H1 (cell line): ENCODE measurements around the gene SLC35E3. TPM values are rescaled to one million over a fixed set of nuclear protein-coding genes. Genes with fewer than 3 reads are reported as not detected.

Experiments
- CTCF ChIA-PET: fragments of 300-600 bp; sonication (Branson Sonifier 250); formaldehyde crosslinking; loops from one replicate; lab custom pipeline; 2021; ENCODE audit not compliant: partially characterized antibody; lab: Charles Lee
- POLR2A ChIA-PET: fragments of 300-600 bp; sonication (Branson Sonifier 250); formaldehyde crosslinking; loops from one replicate; lab custom pipeline; 2021; ENCODE audit warnings: inconsistent platforms; ENCODE audit not compliant: partially characterized antibody; lab: Charles Lee
- DNase-seq, 2 experiments: peaks; one replicate each; pipeline versions ENCODE4 v3.0.0 to v3.0.0-alpha.2; 2010 to 2022; ENCODE audit warnings: low spot score in 2 of 2, low read depth in 1 of 2, mixed read lengths in 1 of 2
- FAIRE-seq: peaks from 2 replicates; lab custom pipeline; 2011; peaks lifted over from hg19 to GRCh38; lab: Jason Lieb, UNC
- H2AFZ ChIP-seq: 2 replicates; pipeline ENCODE4 v1.8.1; 2012; ENCODE audit warnings: low read length, inconsistent platforms
- H2AK5ac ChIP-seq: 2 replicates; pipeline ENCODE4 v1.6.1; 2013; ENCODE audit warnings: low read depth, low read length
- H2BK120ac ChIP-seq: replicated peaks from 2 replicates; pipeline ENCODE3; 2013; ENCODE audit warnings: low read depth, low read length, inconsistent platforms
- H2BK12ac ChIP-seq: 2 replicates; pipeline ENCODE4 v1.6.1; 2013; ENCODE audit warnings: low read depth, low read length
- H2BK15ac ChIP-seq: 2 replicates; pipeline ENCODE4 v1.6.1; 2013; ENCODE audit warnings: low read length
- H2BK20ac ChIP-seq: 2 replicates; pipeline ENCODE4 v1.6.1; 2013; ENCODE audit warnings: low read length
- H2BK5ac ChIP-seq: 2 replicates; pipeline ENCODE4 v1.6.1; 2013; ENCODE audit warnings: low read depth, low read length
- H3K14ac ChIP-seq: 2 replicates; pipeline ENCODE4 v1.6.1; 2013; ENCODE audit warnings: inconsistent platforms; ENCODE audit not compliant: insufficient read length
- H3K18ac ChIP-seq: 2 replicates; pipeline ENCODE4 v1.6.1; 2013; ENCODE audit warnings: low read length; ENCODE audit errors: extremely low read depth
- H3K23ac ChIP-seq: 2 replicates; pipeline ENCODE4 v1.6.1; 2013; ENCODE audit warnings: inconsistent platforms; ENCODE audit not compliant: insufficient read length
- H3K23me2 ChIP-seq: 2 replicates; pipeline ENCODE4 v1.6.1; 2013; ENCODE audit warnings: low read depth, low read length
- H3K27ac ChIP-seq: 2 replicates; pipeline ENCODE4 v1.6.1; 2011; ENCODE audit warnings: low read depth, low read length, inconsistent platforms
- H3K27me3 ChIP-seq, 4 experiments: replicated peaks in 1 of 4; 1 replicate in 1 of 4; 2 replicates in 3 of 4; pipeline versions ENCODE4 v1.6.1 to v1.8.1; 2011 to 2013; ENCODE audit warnings: low read length in 3 of 4, mild to moderate bottlenecking in 3 of 4, inconsistent platforms in 2 of 4, mixed read lengths in 2 of 4, moderate library complexity in 1 of 4; ENCODE audit not compliant: control insufficient read depth in 3 of 4, insufficient read depth in 3 of 4; ENCODE audit errors: extremely low read depth in 1 of 4
- H3K36me3 ChIP-seq, 4 experiments: 2 replicates each; pipeline versions ENCODE4 v1.6.1 to v1.8.1; 2011 to 2013; ENCODE audit warnings: mild to moderate bottlenecking in 4 of 4, low read length in 3 of 4, moderate library complexity in 2 of 4, control low read depth in 1 of 4, inconsistent platforms in 1 of 4; ENCODE audit not compliant: insufficient read depth in 4 of 4, control insufficient read depth in 2 of 4
- H3K4ac ChIP-seq: replicated peaks from 2 replicates; pipeline ENCODE3; 2013; ENCODE audit warnings: low read length, low read depth, mixed read lengths, inconsistent platforms; ENCODE audit not compliant: insufficient read length
- H3K4me1 ChIP-seq, 4 experiments: replicated peaks in 1 of 4; 1 replicate in 1 of 4; 2 replicates in 3 of 4; pipeline versions ENCODE4 v1.6.1 to v1.8.1; 2011 to 2013; ENCODE audit warnings: low read length in 3 of 4, inconsistent platforms in 2 of 4, mixed read lengths in 1 of 4; ENCODE audit not compliant: insufficient read depth in 4 of 4, control insufficient read depth in 3 of 4
- H3K4me2 ChIP-seq, 2 experiments: 2 replicates each; pipeline versions ENCODE4 v1.6.1 to v1.8.1; 2011 to 2013; ENCODE audit warnings: low read depth in 2 of 2, low read length in 2 of 2, control low read depth in 1 of 2, inconsistent platforms in 1 of 2, mild to moderate bottlenecking in 1 of 2; ENCODE audit not compliant: insufficient read depth in 1 of 2
- H3K4me3 ChIP-seq, 4 experiments: fragments of 200-600, 300-600 bp in 1 of 4; sonication (generic), shearing (Covaris generic), sonication (Bioruptor Twin) in 1 of 4; 2 replicates each; pipeline versions ENCODE4 v1.5.1 to v1.8.1; 2011 to 2016; ENCODE audit warnings: low read length in 4 of 4, low read depth in 3 of 4, control low read depth in 2 of 4, inconsistent platforms in 2 of 4, mild to moderate bottlenecking in 2 of 4, mixed read lengths in 1 of 4, moderate library complexity in 1 of 4; ENCODE audit not compliant: insufficient read depth in 2 of 4; ENCODE audit errors: extremely low read depth in 1 of 4
- H3K56ac ChIP-seq: replicated peaks from 2 replicates; pipeline ENCODE3; 2013; ENCODE audit warnings: low read depth, mild to moderate bottlenecking, mixed read lengths, low read length, inconsistent platforms; ENCODE audit not compliant: insufficient read length
- H3K79me1 ChIP-seq: 2 replicates; pipeline ENCODE4 v1.6.1; 2013; ENCODE audit warnings: low read depth, low read length, control low read depth
- H3K79me2 ChIP-seq, 2 experiments: 2 replicates each; pipeline versions ENCODE4 v1.6.1 to v1.8.1; 2012 to 2013; ENCODE audit warnings: low read length in 2 of 2, mild to moderate bottlenecking in 2 of 2, inconsistent platforms in 1 of 2; ENCODE audit not compliant: insufficient read depth in 2 of 2, control insufficient read depth in 1 of 2
- H3K9ac ChIP-seq, 4 experiments: replicated peaks in 1 of 4; 1 replicate in 1 of 4; 2 replicates in 3 of 4; pipeline versions ENCODE4 v1.6.1 to v1.8.1; 2011 to 2013; ENCODE audit warnings: low read depth in 3 of 4, low read length in 3 of 4, control low read depth in 2 of 4, mild to moderate bottlenecking in 2 of 4, moderate library complexity in 2 of 4, inconsistent platforms in 1 of 4; ENCODE audit errors: extremely low read depth in 1 of 4
- H3K9me3 ChIP-seq, 2 experiments: 2 replicates each; pipeline versions ENCODE4 v1.6.1 to v1.8.1; 2012 to 2013; ENCODE audit warnings: mild to moderate bottlenecking in 2 of 2, moderate library complexity in 2 of 2, control low read depth in 1 of 2, inconsistent platforms in 1 of 2, low read depth in 1 of 2, low read length in 1 of 2, mixed read lengths in 1 of 2; ENCODE audit not compliant: insufficient read depth in 2 of 2
- H4K20me1 ChIP-seq, 2 experiments: replicated peaks in 1 of 2; 2 replicates each; pipeline versions ENCODE3 to v1.8.1; 2011 to 2013; ENCODE audit warnings: inconsistent platforms in 2 of 2, low read length in 2 of 2, mild to moderate bottlenecking in 1 of 2; ENCODE audit not compliant: insufficient read depth in 2 of 2, control insufficient read depth in 1 of 2
- H4K5ac ChIP-seq: 2 replicates; pipeline ENCODE4 v1.6.1; 2013; ENCODE audit warnings: low read length, low read depth, mixed read lengths, inconsistent platforms; ENCODE audit not compliant: insufficient read length
- H4K8ac ChIP-seq: 2 replicates; pipeline ENCODE4 v1.8.0; 2013; ENCODE audit warnings: mild to moderate bottlenecking, moderate library complexity, low read length, inconsistent platforms; ENCODE audit not compliant: insufficient read depth; ENCODE audit errors: extremely low read depth
- H4K91ac ChIP-seq: replicated peaks from 2 replicates; pipeline ENCODE3; 2013; ENCODE audit warnings: low read length, mixed read lengths, inconsistent platforms; ENCODE audit not compliant: insufficient read length
- RXRA ChIP-seq: IDR thresholded peaks from 2 replicates; pipeline ENCODE4 v1.6.1; 2011; ENCODE audit warnings: low read depth, mild to moderate bottlenecking, low read length, moderate library complexity; ENCODE audit not compliant: insufficient read depth
- TEAD4 ChIP-seq: IDR thresholded peaks from 2 replicates; pipeline ENCODE4 v1.6.1; 2012; ENCODE audit warnings: low read depth, low read length, inconsistent platforms, mixed read lengths
- WGBS, 2 experiments: shearing (Covaris generic) in 1 of 2; methylation state at CpG; one replicate each; pipeline versions ENCODE4 v1.1.6 to v1.1.7; 2013 to 2015; ENCODE audit warnings: low lambda C conversion rate in 2 of 2, mixed read lengths in 2 of 2, inconsistent platforms in 1 of 2, low coverage in 1 of 2, missing lambda C conversion rate in 1 of 2; ENCODE audit not compliant: insufficient replicate concordance in 2 of 2, insufficient coverage in 1 of 2, insufficient read length in 1 of 2; ENCODE audit errors: extremely low coverage in 1 of 2, missing lambda C conversion rate in 1 of 2; 5-methylcytosine and 5-hydroxymethylcytosine counted together
- polyA plus RNA-seq, 7 experiments: library from polyadenylated mRNA; depleted of rRNA in 3 of 7; stranded (reverse) in 5 of 7; unstranded in 2 of 7; fragments of >200 nt in 5 of 7; fragments of 200-250 nt in 2 of 7; gene quantifications; 1 replicate in 5 of 7; 2 replicates in 1 of 7; 4 replicates in 1 of 7; pipeline versions ENCODE4 v1.2.1 to v1.2.3, GENCODE V29; 2011 to 2013; ENCODE audit warnings: missing spikeins in 2 of 7, mixed read lengths in 2 of 7
- total RNA-seq: library from RNA; stranded (reverse); fragmentation: NEBNext Ultra II Directional; extraction: Animal tissue kit (Norgen Biotek cat#: 25700); gene quantifications from 2 replicates; pipeline ENCODE4 v1.2.1, GENCODE V29; 2021
- TF ChIP-seq, protein P1 (sequence below): IDR thresholded peaks from 2 replicates; pipeline ENCODE4 v1.6.1; 2011; ENCODE audit warnings: low read depth, mild to moderate bottlenecking, low read length; ENCODE audit not compliant: insufficient read depth

Gene SLC35E3
- total and polyA plus RNA-seq, 2 of the 8 experiments (the other 6 are each of a cell fraction or from before 2014, with no cell fraction given): 10.0 to 10.9 TPM

- Histone ChIP-seq H3K79me1 (no peaks in the 10 kb centered on the region), H3K14ac (no peak overlapping the region), H3K9ac (no peak overlapping the region), H3K9me3 (no peaks in the 10 kb centered on the region; a peak in 1 of 4 replicates), H3K56ac (no peak overlapping the region), H3K23ac (no peak overlapping the region), H3K4me1 (peaks cover 0 to 2% (median 0%) of the 10 kb centered on the region in 4 experiments; a peak in 1 of 7 replicates), H2AK5ac (no peak overlapping the region), H3K4me2 (no peak overlapping the region), H4K91ac (no peak overlapping the region), H2BK120ac (no peak overlapping the region), H3K4me3 (no peak overlapping the region), H3K27ac (no peak overlapping the region), H3K4ac (no peak overlapping the region), H4K5ac (no peak overlapping the region), H3K23me2 (no peaks in the 10 kb centered on the region), H3K79me2 (no peaks in the 10 kb centered on the region), H3K18ac (no peak overlapping the region), H2AFZ (no peak overlapping the region), H2BK20ac (no peak overlapping the region)
- FAIRE-seq (no peak), DNase-seq (no peak)
- 92% methylated on average over 3 of the region's 3 CpGs; no CpG with 5 or more reads in 1 of the 2 experiments for WGBS, 2 experiments
- TF ChIP-seq TEAD4 (no peak), RXRA (no peak)
- TF ChIP-seq, protein P1, sequence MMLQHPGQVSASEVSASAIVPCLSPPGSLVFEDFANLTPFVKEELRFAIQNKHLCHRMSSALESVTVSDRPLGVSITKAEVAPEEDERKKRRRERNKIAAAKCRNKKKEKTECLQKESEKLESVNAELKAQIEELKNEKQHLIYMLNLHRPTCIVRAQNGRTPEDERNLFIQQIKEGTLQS: no peak
- TF ChIP-seq, all 59 proteins: peak for 0
- H4K20me1 ChIP-seq: no peaks in the 10 kb centered on the region
- H3K27me3 ChIP-seq: no peaks in the 10 kb centered on the region
- no peak overlapping the region for H2BK5ac ChIP-seq
- CTCF ChIA-PET: interaction anchor here (0.8 to 1.2 kb wide), 2 partner anchors 9 to 27 kb away, joined by 4 read pairs; no protein-coding TSS in a partner anchor
- no peak overlapping the region for H4K8ac ChIP-seq
- H2BK15ac ChIP-seq: no peak overlapping the region
- POLR2A ChIA-PET: interaction anchor here (1.4 to 2.0 kb wide), 2 partner anchors 13 to 49 kb away, joined by 4 to 14 read pairs; partner anchors contain the start of genes MDM2 and SLC35E3
- no peaks in the 10 kb centered on the region for H3K36me3 ChIP-seq
- no peak overlapping the region for H2BK12ac ChIP-seq
These were observed 48.8 kb downstream of the SLC35E3 start for GRCh38 chr12:68794653-68795251.
